Astrocyte of the hippocampus (primary cell): Measurements from ENCODE around the gene ABHD17B.
"Not testable (repeated sequence)": the region's sequence is repeated elsewhere in the genome, so short reads cannot be mapped to it uniquely, and the experiment has no call there.

Experiments
- DNase-seq: peaks from one replicate; pipeline ENCODE4 v3.0.0; 2011; ENCODE audit warnings: low read depth, low spot score

The ABHD17B gene

GRCh38 chr9:71916834-71917534 lies 6.0 kb upstream of the ABHD17B start:
- no peak for DNase-seq

DNA sequence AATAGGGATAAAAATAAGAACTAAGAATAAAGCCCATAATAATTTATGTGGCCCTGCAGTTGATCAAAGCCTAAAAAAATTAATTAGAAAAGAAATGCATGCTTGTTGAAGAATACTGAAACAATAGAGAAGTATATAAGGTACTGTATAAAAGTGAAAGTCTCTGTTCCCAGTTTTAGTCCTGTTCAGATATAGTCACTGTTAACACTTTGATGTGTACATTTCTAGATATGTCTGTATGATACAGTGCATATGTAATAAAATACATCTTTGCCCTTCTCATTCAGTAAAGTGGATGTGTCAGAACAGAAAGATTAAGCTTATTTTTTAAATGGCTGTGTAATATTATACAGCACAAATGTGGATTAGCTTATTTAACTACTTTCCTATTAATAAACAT lies 4.5 kb upstream of the ABHD17B start:
- no peak for DNase-seq

DNA sequence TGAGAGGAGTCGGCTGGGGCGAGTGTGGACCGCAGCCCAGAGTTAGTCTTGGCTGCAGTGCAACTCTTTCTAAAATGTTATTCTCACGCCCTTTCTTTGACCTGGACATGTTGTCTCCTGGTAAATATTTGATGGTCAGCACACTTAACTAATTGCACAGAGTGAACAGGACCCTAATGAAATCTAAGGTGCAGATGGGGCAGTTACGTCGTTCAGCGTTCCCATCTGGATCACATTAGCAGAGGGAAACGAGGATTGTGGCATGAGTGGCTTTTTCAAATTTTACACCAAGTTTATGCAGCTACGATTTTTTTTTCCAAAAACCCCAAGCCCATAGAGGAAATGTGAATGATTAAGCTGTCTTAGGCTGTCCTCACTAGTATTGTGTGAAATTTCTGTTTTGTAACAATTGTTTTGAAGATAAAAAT lies 929 bp upstream of the ABHD17B start:
- no peak for DNase-seq

- DNase-seq, result no peak
Measured at GRCh38 chr9:71910650-71911060, 338 bp downstream of the ABHD17B start.

DNA sequence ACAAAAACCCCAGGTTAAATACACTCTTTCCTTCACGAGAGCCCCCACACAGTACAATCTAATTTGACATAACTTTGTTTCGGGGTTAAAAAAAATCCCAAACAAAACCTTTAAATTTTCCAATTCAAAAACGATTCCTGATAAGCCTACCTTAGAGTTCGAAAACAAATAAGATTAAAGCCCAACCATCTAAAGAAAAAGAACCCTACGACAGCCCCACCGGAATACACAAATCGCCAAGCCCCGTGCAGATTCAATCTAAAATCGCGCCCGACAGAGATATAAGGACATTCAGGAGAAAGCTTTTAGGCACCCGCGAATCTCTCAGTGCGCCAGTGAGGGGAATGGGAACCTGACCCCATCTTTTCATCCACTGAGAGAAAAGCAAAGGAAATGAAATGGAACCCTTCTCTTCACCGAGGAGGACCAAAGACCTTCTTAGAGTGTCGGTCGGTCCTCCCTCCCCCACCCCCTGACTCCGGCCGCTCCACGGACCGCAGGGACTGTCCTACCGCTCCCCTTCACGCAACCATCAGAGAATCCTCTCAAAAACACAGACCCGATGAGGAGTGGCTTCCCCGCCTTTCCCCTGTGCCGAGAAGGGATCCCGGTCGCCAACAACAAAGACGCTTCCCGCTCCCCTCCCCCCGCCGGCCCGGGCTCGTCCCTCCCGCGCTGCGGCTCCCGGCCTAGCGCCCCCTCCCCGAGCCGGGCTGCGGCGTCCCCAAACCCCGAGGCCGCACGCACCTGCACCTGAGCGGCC lies 925 bp downstream of the ABHD17B start:
- peak; percentile 76 for DNase-seq

GRCh38 chr9:71908825-71909224 lies 2.2 kb downstream of the ABHD17B start:
- no peak for DNase-seq

GRCh38 chr9:71904076-71904475 lies 6.9 kb downstream of the ABHD17B start:
- no peak for DNase-seq

DNA sequence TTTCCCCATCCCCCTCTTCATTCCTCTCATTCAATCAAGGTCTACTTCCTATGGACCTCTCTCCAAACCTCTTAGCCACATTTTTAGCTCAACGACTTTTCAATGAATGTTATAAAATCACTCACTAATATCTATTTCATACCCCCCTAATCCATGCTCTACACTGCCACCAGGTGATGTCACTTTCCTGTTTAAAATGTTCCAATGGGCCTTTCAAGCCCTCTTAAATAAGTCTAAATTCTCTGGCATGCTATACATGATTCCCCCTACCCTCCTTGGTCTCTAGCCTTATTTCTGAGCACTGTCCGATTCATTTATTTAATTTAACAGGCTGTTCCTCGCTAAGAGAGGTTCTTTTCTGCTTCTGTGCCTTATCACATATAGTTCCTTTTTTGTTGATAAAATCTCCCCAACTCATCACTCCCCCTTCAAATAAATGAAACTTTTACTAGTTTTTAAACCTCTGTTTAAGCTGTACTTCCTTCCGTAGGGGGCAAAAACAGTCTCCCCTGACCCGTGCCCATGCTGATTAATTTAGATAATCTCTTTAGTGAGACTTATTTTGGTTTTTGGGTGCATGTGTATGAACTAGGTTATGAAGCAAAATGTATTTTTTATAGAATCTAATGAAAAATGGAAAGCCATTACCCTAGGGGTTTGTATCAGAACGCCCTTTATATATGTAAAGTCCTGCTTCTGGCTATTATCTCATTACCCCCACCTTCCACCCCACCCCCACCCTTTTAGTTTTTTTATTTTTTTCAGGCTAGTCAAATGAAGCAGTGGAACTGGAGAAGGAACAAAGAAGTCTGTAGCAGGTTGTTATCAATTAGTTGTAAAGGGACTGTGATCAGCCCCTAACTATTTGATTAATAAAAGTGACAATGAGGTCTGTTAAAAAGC lies 9.0 kb downstream of the ABHD17B start:
- no peak for DNase-seq

- not testable (repeated sequence) for DNase-seq
Measured at GRCh38 chr9:71898756-71899155, 12.2 kb downstream of the ABHD17B start.

- DNase-seq, result no peak
Measured at GRCh38 chr9:71897577-71897976, 13.4 kb downstream of the ABHD17B start.

DNA sequence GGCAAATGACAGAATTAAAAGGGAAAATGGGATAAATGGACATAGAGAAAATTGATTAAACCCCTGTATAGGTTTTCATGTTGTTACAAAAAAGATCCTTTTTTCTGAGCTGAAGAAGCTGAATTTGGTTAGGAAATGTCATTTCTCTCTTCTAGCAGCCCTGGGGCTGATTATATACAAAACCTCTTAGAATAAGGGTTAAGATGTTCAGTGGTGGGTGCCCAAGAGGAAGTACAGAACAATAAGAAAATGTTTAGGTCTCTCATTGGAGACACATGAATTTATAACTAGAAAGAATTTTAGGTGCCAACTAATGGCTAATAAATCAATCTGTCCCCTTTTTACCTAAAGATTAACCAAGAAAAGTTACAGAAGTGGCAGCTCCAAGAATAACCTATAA lies 14.2 kb downstream of the ABHD17B start:
- DNase-seq, result no peak

DNA sequence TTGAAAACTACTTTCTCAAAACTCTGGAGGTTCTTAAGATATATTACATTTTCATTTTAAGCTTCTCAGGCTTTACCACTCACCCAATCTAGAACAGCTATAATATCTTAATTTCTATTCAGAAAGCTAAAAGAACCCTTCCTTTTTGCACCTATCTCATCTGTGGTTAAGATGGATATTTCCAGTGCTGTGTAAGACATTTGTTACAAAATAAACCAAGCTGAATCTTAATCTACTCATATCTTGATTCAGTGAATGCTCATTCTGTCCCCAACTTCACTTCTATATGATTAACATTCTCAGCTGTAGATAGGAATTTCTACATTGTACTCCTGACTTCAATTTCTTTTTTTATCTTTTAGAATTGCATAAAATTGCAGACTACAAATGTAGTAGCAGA lies 15.0 kb downstream of the ABHD17B start:
- DNase-seq, result no peak

GRCh38 chr9:71895117-71895516 lies 15.9 kb downstream of the ABHD17B start:
- no peak for DNase-seq

GRCh38 chr9:71891557-71892189 lies 19.3 kb downstream of the ABHD17B start:
- no peak for DNase-seq

GRCh38 chr9:71890042-71890679 lies 20.8 kb downstream of the ABHD17B start:
- no peak for DNase-seq

GRCh38 chr9:71887362-71887761 lies 23.6 kb downstream of the ABHD17B start:
- no peak for DNase-seq

DNA sequence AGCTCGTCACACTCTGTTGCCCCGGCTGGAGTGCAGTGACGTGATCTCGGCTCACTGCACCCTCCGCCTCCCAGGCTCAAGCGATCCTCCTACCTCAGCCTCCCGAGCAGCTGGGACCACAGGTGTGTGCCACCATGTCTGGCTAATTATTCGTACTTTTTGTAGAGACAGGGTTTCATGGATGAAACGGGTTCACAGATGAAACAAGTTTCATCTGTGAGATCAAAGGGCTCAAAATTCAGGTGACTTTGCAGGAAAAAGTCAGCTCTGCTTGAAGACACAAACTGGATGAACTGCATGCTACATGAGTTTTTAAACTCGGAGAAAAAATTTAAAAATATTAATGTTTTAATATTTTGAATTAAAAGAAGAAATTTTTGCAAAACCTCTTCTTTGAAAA lies 24.5 kb downstream of the ABHD17B start:
- no peak for DNase-seq

DNA sequence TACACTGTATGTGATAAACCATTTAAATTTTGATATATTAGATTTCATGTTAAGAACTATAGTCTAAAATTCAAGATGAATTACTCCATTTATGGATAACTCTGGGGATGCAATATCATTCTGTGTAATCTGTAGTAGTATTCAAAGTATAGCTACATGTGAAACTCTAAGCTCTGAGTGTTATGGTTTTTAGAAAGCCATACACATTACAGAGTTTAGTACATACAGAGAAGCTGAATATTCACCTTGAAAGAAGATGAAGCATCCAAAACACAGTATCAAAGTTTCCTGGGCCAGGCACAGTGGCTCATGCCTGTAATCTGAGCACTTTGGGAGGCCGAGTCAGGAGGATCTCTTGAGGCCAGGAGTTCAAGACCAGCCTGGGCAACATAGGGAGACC lies 25.0 kb downstream of the ABHD17B start:
- no peak for DNase-seq

DNA sequence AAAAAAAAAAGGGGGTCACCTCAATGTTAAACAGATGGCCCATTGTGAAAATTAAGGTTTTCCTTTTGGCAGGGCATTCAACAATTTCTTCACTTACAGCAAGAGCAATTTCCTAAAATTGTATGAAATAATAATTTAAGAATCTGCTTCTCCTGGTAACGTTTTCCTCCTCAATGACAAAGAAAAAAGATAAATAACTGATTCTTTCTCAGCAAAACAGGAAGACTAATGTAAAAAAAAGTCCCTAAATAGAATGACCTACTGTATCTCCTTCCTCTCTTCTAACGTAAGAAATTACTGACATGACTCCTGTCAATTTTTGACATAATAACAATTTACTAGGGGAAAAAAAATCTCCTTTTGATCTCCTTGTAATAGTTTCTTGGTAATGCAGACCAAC lies 25.5 kb downstream of the ABHD17B start:
- DNase-seq, result no peak

- DNase-seq, result no peak
Measured at GRCh38 chr9:71884005-71884404, 27.0 kb downstream of the ABHD17B start.

DNA sequence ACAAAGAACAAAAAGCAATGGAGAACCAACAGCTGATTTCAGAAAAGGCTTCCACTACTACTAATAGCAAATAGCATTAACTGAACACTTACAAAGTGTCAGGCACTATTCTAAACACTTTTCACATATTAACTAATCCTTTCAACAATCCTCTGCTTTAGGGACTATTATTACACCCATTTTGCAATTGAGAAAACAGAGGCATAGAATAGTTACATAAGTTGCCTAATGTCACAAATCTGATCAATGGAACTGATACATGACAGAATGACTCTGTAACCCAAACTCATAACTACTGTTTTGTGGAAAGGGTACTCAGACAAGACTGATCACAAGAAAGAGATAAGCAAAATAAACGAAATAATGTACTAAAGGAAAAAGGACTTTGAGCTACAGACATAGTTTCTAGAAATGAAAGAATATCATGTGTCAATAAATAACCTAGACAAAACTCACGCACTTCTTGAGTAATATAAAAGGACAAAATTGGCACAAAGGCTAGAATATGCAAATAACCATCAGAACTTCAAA lies 31.3 kb downstream of the ABHD17B start:
- no peak for DNase-seq
